Measurements from ENCODE around the gene P2RY11.

P2RY11 gene

GRCh38 chr19:10111405-10111811 lies at the start of gene P2RY11:
TSS of gene P2RY11 (plus strand) at chr19:10111693. CDS start at chr19:10111722, 29 bp downstream.
- DNase-seq = no peak

DNA sequence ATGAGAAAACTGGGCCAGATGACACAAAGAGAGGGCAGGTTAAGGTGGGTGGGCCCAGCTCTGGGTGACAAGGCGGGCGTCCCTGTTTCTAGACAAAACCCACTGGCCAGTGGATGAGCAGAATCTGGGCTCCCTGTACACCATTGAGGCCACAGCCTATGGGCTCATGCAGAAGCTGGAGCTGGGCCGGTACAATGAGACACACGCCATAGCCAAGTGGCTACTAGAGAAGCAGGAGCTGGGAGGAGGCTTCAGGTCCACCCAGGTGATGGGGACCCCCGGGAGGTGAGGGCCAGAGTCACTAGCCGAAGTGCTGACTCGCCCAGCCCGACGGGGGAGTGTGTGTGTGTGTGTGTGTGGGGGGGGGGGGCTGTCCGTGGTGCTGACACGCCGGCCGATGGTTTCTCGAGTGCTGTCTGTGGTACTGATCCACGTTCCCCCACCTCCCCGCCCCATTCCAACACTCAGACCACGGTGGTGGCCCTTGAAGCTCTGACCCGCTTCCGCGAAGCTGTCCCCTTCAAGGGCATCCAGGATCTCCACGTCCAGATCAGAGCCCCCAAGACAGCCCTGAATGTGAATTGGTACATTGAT lies 49.7 kb upstream of the P2RY11 start:
- DNase-seq = no peak

DNA sequence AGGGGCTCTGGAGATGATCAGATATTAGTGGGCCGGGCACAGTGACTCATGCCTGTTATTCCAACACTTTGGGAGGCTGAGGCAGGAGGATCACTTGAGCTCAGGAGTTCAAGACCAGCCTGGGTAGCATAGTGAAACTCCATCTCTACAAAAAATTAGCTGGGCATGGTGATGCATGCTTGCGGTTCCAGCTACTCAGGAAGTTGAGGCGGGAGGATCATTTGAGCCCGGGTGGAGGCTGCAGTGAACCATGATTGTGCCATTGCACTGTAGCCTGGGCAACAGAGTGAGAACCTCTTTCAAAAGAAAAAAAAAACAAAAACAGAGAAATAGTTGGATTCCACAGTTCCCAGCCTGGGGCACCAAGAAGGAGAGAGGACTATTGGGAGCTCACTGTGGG lies 43.3 kb upstream of the P2RY11 start:
- no peak for DNase-seq

DNA sequence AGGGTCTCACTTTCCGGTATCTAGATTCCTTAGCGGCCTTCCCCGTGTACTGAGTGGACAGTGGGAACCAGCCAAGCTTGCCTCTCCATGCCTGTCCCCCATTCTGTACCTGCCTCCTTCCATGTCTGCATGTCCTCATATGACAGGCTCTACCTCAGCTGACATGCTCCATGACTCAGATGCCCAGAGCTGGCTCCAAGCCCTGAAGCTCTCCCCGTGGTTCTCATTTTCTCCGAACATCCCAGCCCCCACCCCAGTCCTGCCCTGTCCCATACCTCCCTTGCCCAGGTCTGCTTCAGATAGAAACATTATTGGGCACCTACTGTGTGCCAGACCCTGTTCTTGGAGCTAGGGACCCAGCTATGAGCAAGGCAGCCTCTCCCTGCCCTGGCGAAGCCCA lies 42.4 kb upstream of the P2RY11 start:
- DNase-seq = no peak

DNA sequence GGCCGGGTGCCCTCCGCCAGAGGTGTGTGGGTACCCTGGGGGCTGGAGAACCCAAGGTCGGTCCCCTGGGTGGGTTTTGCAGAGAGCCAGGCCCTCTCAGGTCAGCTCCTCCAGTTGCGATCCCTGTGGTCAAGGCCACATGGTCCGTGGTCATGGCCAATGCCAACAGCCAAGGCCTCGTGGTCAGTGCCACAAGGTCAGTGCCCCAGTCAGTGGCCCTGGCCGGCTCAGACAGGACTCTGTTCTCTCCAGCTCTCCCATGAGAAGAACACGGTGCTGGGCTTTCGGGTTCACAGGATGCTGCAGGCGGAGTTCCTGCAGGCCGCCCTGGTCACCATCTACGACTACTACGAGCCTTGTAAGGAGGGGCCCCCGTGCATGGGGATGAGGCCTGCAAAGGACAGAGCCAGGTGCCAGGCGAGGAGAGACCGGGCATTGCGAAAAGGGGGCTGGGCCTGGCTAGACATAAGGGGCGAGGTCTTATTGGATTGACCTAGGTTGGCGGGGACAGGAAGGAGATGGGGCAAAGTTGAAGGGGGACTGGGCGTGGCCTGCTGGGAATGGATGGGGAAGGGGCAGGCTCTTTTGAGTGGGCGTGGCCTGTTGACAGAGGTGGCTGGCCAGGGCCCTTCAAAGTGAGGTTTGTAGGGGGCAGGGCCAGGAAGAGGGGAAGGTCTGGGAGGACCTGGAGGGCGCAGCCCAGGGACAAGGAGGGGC lies 40.6 kb upstream of the P2RY11 start:
- no peak for DNase-seq

DNA sequence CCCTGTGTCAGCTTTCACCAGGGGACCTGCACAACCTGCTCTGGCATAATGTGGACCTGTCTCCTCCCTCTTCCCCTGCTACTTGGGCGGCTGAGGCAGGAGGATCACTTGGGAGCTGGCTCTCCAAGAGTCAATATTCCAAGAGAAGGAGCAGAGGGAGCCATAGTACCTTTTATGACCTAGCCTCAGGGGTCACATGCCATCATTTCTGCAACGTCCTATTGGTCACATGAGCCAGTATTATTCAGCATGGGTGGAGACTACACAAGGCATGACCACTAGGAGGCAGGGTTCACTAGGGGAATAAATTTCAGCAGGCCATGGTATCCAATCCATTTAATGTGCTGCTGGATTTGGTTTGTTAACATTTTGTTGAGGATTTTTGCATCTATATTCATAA lies 37.3 kb upstream of the P2RY11 start:
- no peak for DNase-seq

DNA sequence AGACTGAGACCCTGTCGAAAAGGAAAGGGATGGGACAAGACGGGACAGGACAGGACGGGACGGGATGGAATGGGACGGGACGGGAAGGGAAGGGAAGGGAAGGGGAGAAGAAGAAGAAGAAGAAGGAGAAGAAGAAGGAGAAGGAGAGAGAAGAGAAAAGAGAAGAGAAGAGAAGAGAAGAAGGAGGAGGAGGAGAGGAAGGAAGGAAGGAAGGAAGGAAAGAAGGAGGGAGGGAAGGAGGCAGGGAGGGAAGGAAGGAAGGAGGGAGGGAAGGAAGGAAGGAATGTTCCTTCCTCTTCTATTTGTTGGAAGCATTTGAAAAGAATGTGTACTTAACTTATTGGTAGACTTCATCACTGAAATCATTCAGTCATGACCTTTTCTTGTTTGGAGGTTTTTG lies 35.0 kb upstream of the P2RY11 start:
- DNase-seq = no peak

DNA sequence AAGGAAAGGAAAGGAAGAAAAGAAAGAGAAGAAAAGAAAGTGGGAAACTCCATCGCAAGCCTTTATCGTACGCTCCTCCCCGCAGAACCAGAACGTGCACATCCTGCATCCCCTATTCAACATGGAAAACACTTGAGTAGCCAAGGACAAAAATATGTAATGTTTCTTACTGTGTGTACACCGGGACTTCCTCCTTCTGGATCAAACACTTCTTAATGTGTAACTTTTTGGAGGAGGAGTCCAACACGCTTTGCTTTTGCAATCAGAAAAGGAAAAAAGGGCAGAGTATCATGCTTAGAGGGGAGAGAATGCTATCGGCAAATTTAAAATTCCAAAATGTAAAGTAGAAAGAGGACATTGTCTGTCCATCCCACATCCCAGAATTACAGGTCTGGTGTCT lies 33.2 kb upstream of the P2RY11 start:
- no peak for DNase-seq

GRCh38 chr19:10079031-10079453 lies 32.5 kb upstream of the P2RY11 start:
- no peak for DNase-seq

- no peak for DNase-seq
Measured at GRCh38 chr19:10083911-10084310, 27.6 kb upstream of the P2RY11 start.

- no peak for DNase-seq
Measured at GRCh38 chr19:10084803-10085202, 26.7 kb upstream of the P2RY11 start.

DNA sequence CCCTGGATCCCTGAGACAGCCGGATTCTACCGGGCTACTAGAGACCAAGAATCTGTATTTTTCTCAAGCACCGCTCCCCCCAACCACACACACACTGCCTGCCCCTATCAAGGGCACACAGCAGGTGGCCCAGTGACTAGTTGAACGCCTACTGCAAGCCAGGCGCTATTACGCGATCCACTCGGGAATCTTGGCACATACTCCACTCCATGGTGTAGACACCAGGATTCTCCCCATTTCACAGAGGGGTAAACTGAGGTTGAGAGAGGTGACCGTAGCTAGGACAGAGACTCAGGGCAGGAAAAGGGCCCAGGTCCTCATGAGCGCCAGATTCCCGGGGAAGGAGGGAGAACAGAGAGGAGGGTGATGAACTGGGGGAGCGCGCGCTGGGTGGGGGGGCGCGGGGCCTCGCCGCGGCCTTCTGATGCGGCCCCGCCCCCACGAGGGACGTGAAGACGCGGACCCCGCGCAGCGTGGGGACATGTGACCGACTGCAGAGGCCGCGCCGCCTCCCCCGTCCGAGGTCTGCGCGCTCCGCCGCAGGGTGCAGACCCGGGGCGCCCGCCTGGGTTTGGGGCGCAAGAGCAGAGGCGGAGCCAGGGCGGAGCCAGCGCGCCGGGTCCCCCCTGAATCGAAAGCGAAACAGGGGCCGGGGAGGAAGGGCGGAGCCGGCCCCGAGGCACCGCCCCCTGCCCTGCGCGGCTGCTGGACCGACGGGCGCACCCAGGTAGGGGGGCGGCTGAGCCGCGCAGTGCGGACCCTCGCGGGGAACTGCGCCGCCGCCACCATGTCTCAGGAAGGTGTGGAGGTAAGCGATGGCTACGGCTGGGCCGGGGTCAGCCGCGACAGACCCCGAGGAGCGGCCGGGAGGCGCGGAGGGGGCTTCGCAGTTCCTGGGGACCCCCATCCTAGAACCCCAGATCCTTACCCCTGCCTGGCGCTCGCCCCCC lies 25.6 kb upstream of the P2RY11 start, which contains the start of gene SHFL:
Gene SHFL, plus strand, starts transcription at position 677 of the 950 bp plus-strand sequence. Its CDS starts 111 bp downstream, at position 788.
- no peak for DNase-seq

GRCh38 chr19:10086591-10087192 lies 24.8 kb upstream of the P2RY11 start:
- DNase-seq = no peak

DNA sequence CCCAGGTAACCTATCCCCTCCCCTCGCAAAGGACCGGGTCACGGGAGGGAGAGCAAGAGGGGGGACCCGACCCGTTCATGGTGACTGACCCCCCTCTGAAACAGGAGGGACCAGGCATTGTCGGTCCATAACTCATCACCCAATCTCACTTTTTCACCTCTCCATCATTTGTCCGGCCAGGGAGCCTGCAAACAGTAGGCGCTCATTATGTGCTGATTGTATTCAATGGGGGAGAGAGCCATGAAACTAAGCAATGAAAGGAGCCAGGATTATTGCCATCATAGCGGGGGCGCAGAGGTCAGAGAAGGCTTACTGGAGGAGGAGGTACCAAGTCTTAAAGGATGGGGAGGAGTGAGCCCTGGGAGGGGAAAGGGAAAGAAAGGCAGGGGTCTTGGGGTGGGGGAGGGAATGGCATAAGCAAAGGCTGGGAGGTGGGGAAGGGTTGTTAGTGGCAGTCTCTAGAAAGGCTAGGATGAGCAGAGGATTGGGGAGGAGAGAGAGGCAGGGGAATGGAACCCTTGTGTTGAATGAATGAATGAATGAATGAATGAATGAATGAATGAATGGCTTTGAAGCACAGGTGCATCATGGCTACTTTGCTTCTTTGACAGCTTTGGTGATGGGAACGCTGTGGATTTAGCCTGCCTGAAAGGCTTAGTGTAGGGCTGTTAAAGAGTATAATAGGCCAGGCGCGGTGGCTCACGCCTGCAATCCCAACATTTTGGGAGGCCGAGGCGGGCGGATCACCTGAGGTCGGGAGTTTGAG lies 24.0 kb upstream of the P2RY11 start:
- DNase-seq = no peak

DNA sequence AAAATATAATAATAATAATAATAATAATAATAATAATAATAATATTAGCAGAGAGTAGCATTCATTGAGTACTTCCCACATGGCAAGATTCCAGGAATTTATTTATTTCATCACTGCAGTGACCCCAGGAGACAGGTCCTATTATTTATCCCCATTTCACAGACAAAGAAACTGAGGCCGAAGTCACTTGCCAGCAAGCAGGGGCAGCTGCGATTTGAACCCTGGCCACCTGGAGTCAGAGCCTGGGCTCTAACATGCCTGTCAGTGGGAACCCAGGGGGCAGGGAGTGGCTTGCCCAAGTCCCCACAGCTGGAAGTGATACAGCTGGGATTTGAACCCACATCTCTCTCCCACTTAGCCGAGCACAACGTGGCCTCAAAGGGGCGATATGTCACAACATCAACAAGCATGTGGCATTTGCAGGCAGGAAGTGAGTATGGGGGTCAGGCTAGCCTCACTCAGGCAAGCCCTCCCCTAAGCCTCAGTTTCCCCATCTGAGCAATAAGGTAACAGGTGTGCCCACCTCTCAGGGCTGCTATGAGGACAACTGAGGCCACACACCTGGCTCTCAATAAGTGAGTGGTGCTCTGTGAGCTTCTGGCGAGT lies 22.4 kb upstream of the P2RY11 start:
- DNase-seq = no peak

GRCh38 chr19:10089801-10090375 lies 21.6 kb upstream of the P2RY11 start:
- no peak for DNase-seq

DNA sequence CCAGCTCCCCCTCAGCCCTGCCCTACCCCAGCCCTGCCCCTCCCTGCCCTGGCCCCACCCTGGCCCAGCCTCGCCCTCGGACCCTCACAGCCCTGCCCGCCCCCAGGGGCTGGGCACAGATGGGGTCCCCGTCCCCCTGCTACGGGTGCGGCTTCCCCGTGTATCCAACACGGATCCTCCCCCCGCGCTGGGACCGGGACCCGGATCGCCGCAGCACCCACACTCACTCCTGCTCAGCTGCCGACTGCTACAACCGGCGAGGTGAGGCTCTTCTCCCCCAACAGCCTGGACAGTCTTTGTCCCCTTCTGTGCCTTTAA lies 20.2 kb upstream of the P2RY11 start:
- no peak for DNase-seq

GRCh38 chr19:10091895-10092641 lies 19.4 kb upstream of the P2RY11 start:
- no peak for DNase-seq

- no peak for DNase-seq
Measured at GRCh38 chr19:10092648-10093294, 18.7 kb upstream of the P2RY11 start.
